Measurements from ENCODE around the gene FAT3.

Gene FAT3

GRCh38 chr11:92219476-92219875 is 5.1 kb upstream of the FAT3 start:
- TF ChIP-seq, protein P1, sequence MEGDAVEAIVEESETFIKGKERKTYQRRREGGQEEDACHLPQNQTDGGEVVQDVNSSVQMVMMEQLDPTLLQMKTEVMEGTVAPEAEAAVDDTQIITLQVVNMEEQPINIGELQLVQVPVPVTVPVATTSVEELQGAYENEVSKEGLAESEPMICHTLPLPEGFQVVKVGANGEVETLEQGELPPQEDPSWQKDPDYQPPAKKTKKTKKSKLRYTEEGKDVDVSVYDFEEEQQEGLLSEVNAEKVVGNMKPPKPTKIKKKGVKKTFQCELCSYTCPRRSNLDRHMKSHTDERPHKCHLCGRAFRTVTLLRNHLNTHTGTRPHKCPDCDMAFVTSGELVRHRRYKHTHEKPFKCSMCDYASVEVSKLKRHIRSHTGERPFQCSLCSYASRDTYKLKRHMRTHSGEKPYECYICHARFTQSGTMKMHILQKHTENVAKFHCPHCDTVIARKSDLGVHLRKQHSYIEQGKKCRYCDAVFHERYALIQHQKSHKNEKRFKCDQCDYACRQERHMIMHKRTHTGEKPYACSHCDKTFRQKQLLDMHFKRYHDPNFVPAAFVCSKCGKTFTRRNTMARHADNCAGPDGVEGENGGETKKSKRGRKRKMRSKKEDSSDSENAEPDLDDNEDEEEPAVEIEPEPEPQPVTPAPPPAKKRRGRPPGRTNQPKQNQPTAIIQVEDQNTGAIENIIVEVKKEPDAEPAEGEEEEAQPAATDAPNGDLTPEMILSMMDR (IDR thresholded peaks at IDR 0.05; ENCODE audit: low read depth, low read length), result no peak
- DNase-seq (ENCODE audit: extremely low read depth, low read depth), result no peak

GRCh38 chr11:92222701-92223100 is 1.9 kb upstream of the FAT3 start:
- no peak for DNase-seq (ENCODE audit: extremely low read depth, low read depth)
- TF ChIP-seq, protein P1 (IDR thresholded peaks at IDR 0.05; ENCODE audit: low read depth, low read length), result no peak

- TF ChIP-seq, protein P1 (IDR thresholded peaks at IDR 0.05; ENCODE audit: low read depth, low read length), result no peak
- no peak for DNase-seq (ENCODE audit: extremely low read depth, low read depth)
Observed at GRCh38 chr11:92224054-92224406, 588 bp upstream of the FAT3 start.

DNA sequence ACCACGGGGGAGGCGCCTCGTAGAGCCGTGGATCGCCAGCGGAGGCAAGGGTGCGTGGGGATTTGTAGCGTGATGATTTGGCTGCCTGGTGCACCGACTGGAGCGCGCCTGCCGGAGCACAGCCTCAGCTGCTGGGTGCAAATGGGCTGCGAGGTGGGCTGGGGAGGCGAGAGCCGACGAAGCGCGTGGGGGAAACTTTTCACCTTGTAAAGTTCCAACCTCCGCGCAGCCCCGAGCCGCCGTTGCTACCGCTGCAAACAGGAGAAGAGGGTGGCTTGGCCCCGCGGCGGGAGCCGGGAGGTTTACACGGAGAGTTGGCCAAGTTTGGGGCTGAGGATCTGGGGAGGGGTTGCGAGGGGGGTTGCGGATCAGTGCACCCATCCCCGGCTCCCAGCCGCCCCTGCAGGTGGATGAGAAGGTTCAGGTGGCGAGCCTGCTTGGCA is 528 bp downstream of the FAT3 start:
- TF ChIP-seq, protein P1 (IDR thresholded peaks at IDR 0.05; ENCODE audit: low read depth, low read length), result no peak
- no peak for DNase-seq (ENCODE audit: extremely low read depth, low read depth)

GRCh38 chr11:92225568-92226330 is 1.1 kb downstream of the FAT3 start:
- no peak for DNase-seq (ENCODE audit: extremely low read depth, low read depth)

DNA sequence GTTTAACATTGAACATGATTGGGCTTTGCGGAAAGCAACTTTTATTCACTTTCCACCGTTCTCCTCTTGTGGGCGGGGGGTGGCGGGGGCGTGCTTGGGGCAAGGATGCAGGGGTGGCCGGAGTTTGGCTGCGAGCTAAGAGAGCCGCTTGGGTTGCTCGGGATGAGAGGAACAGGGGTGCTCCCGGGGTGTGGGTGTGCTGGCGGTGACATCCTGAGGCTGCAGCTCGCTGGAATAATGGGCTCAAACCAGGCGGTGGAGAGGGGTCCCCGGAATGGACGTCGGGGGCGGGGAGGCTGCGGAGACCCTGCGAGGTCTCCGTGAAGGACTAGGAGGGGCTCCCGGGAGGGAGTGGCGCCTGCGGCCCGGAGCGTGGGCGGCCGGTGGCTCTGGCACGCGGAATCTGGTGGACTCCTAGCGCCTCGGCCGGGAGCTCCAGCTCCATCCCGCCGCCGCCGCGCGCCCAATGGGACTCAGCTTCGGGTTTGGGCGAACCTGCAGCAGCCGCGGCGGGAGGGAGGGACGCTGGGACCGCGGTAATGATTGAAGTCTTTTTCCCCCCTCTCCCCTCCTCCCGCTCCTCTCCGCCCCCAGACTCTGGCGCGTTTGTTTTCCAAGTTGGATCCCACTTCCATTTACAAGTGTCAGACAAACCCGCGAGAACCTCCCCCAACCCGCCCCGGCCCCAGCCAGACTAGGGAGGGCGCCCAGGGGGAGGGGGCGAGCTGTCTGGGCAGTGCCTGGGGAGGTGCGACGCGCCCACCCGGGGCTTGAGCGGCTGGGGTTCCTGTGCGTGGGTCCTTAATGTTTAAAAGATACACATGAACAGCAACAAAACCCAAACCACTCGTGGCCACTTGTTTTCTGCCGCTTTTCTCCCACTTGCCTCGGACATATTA is 2.0 kb downstream of the FAT3 start:
- DNase-seq (ENCODE audit: extremely low read depth, low read depth), result no peak
- TF ChIP-seq, protein P1 (IDR thresholded peaks at IDR 0.05; ENCODE audit: low read depth, low read length), result no peak

More at GRCh38 chr11:92225568-92226330, 1.1 kb downstream of the FAT3 start:
- TF ChIP-seq, protein P1 (IDR thresholded peaks at IDR 0.05; ENCODE audit: low read depth, low read length), result peak; percentile 4
